SK-N-SH (cell line): Measurements from ENCODE around the gene C1QTNF9.

Experiments used
- EP300 ChIP-seq, 2 experiments: IDR thresholded peaks; 2 replicates each; pipeline versions ENCODE4 v1.4.0 to v1.6.1; 2012; ENCODE audit warnings: borderline replicate concordance in 1 of 2, low read depth in 1 of 2, low read length in 1 of 2
- EZH2phosphoT487 ChIP-seq: fragments of 200-600 bp; sonication (generic); IDR thresholded peaks from 2 replicates; pipeline ENCODE4 v1.6.1; 2017; ENCODE audit warnings: low read depth, mixed run types, mild to moderate bottlenecking, antibody characterized with exemption, moderate library complexity, borderline replicate concordance
- GABPA ChIP-seq: IDR thresholded peaks from 2 replicates; pipeline ENCODE4 v1.4.0; 2012; ENCODE audit warnings: low read depth, mild to moderate bottlenecking
- JUND ChIP-seq: IDR thresholded peaks from 2 replicates; pipeline ENCODE4 v1.4.0; 2012
- RAD21 ChIP-seq: IDR thresholded peaks from 2 replicates; pipeline ENCODE4 v1.6.1; 2012; ENCODE audit warnings: mild to moderate bottlenecking, low read length
- SMC3 ChIP-seq: IDR thresholded peaks from 2 replicates; pipeline ENCODE4 v1.6.1; 2012; ENCODE audit warnings: low read depth, low read length, improper control_type of control experiment
- TF ChIP-seq, protein P1 (sequence below): fragments of 200-600 bp; sonication (generic); IDR thresholded peaks from 2 replicates; pipeline ENCODE4 v1.6.1; 2017; ENCODE audit warnings: antibody characterized with exemption, mild to moderate bottlenecking, moderate library complexity

DNA sequence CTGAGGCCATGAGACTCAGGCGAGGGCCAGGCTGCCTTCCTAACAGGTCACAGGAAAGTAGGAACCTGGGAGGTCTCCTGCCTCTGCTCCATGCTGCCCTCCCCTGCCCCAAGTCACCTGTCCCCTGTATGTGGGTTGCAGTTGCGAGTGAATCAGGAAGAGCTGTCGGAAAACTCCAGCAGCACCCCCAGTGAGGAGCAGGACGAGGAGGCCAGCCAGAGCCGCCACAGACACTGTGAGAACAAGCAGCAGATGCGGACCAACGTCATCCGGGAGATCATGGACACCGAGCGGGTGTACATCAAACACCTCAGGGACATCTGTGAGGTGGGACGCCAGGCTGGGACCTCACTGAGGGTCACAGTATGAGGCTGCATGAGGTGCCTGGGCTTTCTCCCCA lies 22.8 kb upstream of the C1QTNF9 start:
- TF ChIP-seq JUND (no peak), EP300 (IDR thresholded peaks at IDR 0.05; ENCODE audit: borderline replicate concordance in 1 of 2, low read depth in 1 of 2, low read length in 1 of 2) (no peak), EZH2phosphoT487 (no peak), SMC3 (no peak), GABPA (no peak), RAD21 (no peak)
- TF ChIP-seq, protein P1, sequence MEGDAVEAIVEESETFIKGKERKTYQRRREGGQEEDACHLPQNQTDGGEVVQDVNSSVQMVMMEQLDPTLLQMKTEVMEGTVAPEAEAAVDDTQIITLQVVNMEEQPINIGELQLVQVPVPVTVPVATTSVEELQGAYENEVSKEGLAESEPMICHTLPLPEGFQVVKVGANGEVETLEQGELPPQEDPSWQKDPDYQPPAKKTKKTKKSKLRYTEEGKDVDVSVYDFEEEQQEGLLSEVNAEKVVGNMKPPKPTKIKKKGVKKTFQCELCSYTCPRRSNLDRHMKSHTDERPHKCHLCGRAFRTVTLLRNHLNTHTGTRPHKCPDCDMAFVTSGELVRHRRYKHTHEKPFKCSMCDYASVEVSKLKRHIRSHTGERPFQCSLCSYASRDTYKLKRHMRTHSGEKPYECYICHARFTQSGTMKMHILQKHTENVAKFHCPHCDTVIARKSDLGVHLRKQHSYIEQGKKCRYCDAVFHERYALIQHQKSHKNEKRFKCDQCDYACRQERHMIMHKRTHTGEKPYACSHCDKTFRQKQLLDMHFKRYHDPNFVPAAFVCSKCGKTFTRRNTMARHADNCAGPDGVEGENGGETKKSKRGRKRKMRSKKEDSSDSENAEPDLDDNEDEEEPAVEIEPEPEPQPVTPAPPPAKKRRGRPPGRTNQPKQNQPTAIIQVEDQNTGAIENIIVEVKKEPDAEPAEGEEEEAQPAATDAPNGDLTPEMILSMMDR = no peak
